Activated naive CD4-positive, alpha-beta T cell treated with anti-CD3 and anti-CD28 coated beads, Interleukin-2, amount 50 U/mL, for 24 hours (primary cell): ENCODE measurements around the gene TBCEL.

Experiments
- H3K27ac Mint-ChIP-seq: one replicate; pipeline ENCODE4 v1.8.0; 2021; ENCODE audit warnings: mild to moderate bottlenecking, mixed read lengths
- H3K27me3 Mint-ChIP-seq: one replicate; pipeline ENCODE4 v1.8.0; 2021; ENCODE audit warnings: mixed read lengths
- H3K36me3 Mint-ChIP-seq: one replicate; pipeline ENCODE4 v1.8.0; 2021; ENCODE audit warnings: mixed read lengths
- H3K4me1 Mint-ChIP-seq: one replicate; pipeline ENCODE4 v1.8.0; 2021; ENCODE audit warnings: mixed read lengths
- H3K4me3 Mint-ChIP-seq: one replicate; pipeline ENCODE4 v1.8.0; 2021; ENCODE audit warnings: mild to moderate bottlenecking, mixed read lengths
- H3K9me3 Mint-ChIP-seq: one replicate; pipeline ENCODE4 v1.8.0; 2021; ENCODE audit warnings: mixed read lengths

The TBCEL gene

DNA sequence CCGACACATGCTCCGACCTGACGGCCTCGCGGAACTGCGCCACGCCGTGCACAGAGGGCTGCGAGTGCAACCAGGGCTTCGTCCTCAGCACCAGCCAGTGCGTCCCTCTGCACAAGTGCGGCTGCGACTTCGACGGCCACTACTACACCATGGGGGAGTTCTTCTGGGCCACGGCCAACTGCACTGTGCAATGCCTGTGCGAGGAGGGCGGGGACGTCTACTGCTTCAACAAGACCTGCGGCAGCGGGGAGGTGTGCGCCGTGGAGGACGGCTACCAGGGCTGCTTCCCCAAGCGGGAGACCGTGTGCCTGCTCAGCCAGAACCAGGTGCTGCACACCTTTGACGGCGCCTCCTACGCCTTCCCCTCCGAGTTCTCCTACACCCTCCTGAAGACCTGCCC is 103.9 kb downstream of the TBCEL start:
- Mint-ChIP-seq H3K4me3 (no peak overlapping the region), H3K27ac (no peak overlapping the region), H3K4me1 (no peaks in the 10 kb centered on the region), H3K36me3 (no peaks in the 10 kb centered on the region), H3K27me3 (no peaks in the 10 kb centered on the region), H3K9me3 (peaks cover 8% of the 10 kb centered on the region)

DNA sequence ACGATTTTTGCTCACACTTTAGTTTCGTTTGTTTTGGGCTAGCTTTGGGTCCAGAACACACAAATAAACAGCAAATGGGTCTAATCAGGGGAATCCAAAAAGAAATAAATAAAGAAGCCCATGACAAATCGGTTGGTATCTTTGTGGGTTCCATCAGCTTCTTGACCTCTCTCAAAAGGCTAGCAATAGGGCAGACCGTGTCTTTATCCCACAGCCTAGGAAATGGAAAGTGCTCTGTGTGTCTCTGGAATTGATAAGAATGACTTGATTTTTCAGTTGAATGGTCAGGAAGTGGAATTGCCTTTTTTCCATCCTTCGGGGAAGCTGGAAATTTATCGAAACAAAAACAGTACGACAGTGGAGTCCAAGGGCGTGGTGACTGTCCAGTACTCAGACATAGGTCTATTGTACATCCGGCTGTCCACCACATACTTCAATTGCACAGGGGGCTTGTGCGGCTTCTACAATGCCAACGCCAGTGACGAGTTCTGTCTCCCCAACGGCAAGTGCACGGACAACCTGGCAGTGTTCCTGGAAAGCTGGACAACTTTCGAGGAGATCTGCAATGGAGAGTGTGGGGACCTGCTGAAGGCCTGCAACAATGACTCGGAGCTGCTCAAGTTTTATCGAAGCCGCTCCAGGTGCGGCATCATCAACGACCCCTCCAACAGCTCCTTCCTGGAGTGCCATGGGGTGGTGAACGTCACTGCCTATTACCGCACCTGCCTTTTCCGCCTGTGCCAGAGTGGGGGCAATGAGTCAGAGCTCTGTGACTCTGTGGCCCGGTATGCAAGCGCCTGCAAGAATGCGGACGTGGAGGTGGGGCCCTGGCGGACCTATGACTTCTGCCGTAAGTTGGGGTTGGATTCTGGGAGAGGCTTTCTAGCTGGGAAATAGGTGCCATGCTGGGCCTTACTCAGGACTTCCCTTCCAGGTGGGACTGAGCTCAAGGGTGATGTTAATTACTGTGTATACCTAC is 105.7 kb downstream of the TBCEL start:
- H3K36me3 Mint-ChIP-seq = no peaks in the 10 kb centered on the region
- H3K4me1 Mint-ChIP-seq = no peaks in the 10 kb centered on the region
- no peak overlapping the region for H3K27ac Mint-ChIP-seq
- H3K9me3 Mint-ChIP-seq = no peaks in the 10 kb centered on the region
- H3K27me3 Mint-ChIP-seq = no peaks in the 10 kb centered on the region
- H3K4me3 Mint-ChIP-seq = no peak overlapping the region

- H3K27ac Mint-ChIP-seq = no peak overlapping the region
- no peaks in the 10 kb centered on the region for H3K36me3 Mint-ChIP-seq
- H3K9me3 Mint-ChIP-seq = no peaks in the 10 kb centered on the region
- H3K4me3 Mint-ChIP-seq = no peak overlapping the region
- H3K4me1 Mint-ChIP-seq = no peaks in the 10 kb centered on the region
- no peaks in the 10 kb centered on the region for H3K27me3 Mint-ChIP-seq
These were observed 107.8 kb downstream of the TBCEL start for GRCh38 chr11:121131656-121132055.

DNA sequence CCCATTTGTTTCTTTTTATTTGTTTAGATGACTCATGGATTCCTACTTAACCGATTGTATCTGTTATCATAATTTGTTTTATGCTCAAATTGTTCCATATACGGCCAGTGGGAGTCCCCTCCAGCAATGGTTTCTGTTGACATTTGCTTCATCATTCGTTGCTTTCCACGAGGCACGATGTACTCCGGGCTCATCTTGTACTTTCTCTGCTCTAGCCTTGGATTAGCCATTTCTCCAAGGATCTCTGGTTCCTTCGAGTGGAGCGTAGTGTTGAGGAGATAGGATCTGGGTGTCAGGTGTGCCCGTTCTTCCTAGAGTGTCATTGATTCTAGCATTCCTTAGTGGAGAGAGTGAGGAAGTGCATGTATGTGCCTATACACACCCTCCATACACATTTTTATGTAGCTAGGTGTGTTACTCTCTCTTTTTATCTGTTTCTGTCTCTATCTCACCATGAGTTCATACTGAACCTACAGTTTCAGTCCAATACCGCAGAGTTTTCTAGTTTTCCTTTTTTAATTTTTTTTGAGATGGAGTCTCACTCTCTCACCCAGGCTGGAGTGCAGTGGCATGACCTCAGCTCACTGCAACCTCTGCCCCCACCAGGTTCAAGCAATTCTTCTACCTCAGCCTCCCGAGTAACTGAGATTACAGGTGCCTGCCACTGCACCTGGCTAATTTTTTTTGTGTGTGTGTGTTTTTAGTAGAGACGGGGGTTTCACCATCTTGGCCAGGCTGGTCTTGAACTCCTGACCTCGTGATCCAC is 108.5 kb downstream of the TBCEL start:
- no peaks in the 10 kb centered on the region for H3K9me3 Mint-ChIP-seq
- no peaks in the 10 kb centered on the region for H3K4me1 Mint-ChIP-seq
- H3K27ac Mint-ChIP-seq = no peak overlapping the region
- H3K4me3 Mint-ChIP-seq = no peak overlapping the region
- H3K36me3 Mint-ChIP-seq = no peaks in the 10 kb centered on the region
- no peaks in the 10 kb centered on the region for H3K27me3 Mint-ChIP-seq

- no peaks in the 10 kb centered on the region for H3K9me3 Mint-ChIP-seq
- H3K4me3 Mint-ChIP-seq = no peak overlapping the region
- H3K4me1 Mint-ChIP-seq = no peaks in the 10 kb centered on the region
- no peaks in the 10 kb centered on the region for H3K27me3 Mint-ChIP-seq
- no peaks in the 10 kb centered on the region for H3K36me3 Mint-ChIP-seq
- H3K27ac Mint-ChIP-seq = no peak overlapping the region
These were observed 110.9 kb downstream of the TBCEL start for GRCh38 chr11:121134741-121135312.

DNA sequence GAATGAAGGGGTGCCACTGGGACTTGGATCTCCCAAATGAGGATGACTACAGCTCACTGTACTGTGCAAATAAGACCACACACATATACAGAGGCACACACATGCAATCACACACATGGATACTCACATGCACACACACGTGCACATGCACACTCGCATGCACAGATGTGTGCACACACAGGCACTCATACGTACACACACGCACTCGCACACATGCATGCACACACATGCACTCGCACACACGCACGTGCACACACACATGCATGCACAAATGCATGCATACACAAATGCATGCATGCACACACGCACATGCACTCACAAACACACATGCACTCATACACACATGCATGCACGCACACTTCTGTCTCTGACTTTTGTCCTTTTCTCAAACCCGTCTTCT is 113.1 kb downstream of the TBCEL start:
- Mint-ChIP-seq H3K36me3 (no peaks in the 10 kb centered on the region), H3K27me3 (no peaks in the 10 kb centered on the region), H3K9me3 (no peaks in the 10 kb centered on the region), H3K27ac (no peak overlapping the region), H3K4me1 (no peaks in the 10 kb centered on the region), H3K4me3 (no peak overlapping the region)

DNA sequence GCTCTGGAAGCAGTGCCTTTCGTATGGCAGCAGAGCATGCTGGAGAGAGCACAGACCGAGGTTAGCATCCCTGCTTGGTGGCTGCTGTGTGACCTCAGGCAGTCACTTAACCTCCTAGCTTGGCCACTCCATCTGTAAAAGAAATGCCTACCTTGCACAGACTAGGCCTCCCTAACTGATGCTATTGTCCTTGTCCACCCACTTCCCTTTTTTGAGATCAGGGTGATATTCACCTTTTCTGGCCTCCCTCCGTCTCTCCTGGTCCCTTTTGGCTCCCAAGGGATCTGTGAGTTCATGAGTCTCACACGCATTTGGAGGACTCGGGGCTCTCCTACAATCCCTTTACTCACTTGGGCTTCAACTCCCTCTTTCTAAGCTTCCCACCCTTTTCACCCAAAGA is 114.4 kb downstream of the TBCEL start:
- H3K4me3 Mint-ChIP-seq = no peak overlapping the region
- no peaks in the 10 kb centered on the region for H3K9me3 Mint-ChIP-seq
- no peaks in the 10 kb centered on the region for H3K36me3 Mint-ChIP-seq
- H3K27ac Mint-ChIP-seq = no peak overlapping the region
- H3K27me3 Mint-ChIP-seq = no peaks in the 10 kb centered on the region
- H3K4me1 Mint-ChIP-seq = no peaks in the 10 kb centered on the region

DNA sequence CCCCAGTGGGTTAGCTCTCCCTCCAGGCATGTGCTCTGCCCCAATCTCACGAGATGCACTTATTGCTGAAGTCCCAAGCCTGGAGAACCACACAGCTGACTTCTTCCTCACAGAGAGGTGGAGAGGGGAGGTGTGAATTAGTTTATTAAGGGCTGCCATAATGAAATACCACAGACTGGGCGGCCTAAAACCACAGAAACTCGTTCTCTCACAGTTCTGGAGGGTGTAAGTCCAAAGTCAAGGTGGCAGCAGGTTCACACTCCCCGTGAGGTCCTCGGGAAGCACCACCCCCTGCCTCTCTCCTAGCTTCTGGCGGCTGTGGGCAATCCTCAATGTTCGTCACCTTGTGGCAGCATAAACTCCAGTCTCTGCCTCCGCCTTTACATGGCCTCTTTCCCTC is 116.5 kb downstream of the TBCEL start:
- Mint-ChIP-seq H3K4me1 (no peaks in the 10 kb centered on the region), H3K36me3 (no peaks in the 10 kb centered on the region), H3K9me3 (no peaks in the 10 kb centered on the region), H3K27ac (no peak overlapping the region), H3K27me3 (no peaks in the 10 kb centered on the region), H3K4me3 (no peak overlapping the region)
